ENCODE results near the gene MTHFD1L.

Gene MTHFD1L

DNA sequence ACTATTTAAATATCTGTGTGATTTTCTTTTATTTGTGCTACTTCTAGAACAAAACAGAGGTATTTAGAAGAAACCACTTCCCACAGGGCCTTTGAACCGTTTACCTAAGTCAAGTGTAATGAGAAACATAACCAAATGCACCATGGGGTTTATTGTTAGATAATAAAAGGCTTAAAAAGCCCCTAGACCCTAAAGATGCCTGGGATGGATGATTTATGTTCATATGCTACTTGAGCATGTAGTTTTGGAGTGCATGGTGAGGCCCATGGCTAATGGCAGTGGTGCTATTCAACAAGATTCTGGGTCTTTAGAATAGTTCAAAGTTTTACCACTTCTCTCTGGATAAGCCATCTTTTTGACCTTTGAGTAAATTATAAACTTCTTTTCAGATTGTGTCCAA lies 65.9 kb downstream of the MTHFD1L start:
- Histone ChIP-seq H3K36me3 (ENCODE audit: insufficient read depth, low read length) (peaks cover 70% of the 10 kb centered on the region), H3K4me3 (ENCODE audit: low read depth in 1 of 2, low read length in 2 of 2) (no peak overlapping the region), H3K9ac (ENCODE audit: low read depth, low read length) (no peak overlapping the region), H3K9me3 (ENCODE audit: insufficient read depth, low read length, severe bottlenecking) (no peaks in the 10 kb centered on the region), H3K27me3 (ENCODE audit: insufficient read depth, low read length, poor library complexity) (no peaks in the 10 kb centered on the region), H3K4me1 (ENCODE audit: insufficient read depth, low read length) (no peaks in the 10 kb centered on the region), H3K79me2 (ENCODE audit: insufficient read depth, low read length) (no peaks in the 10 kb centered on the region), H2AFZ (ENCODE audit: low read depth, low read length) (no peak overlapping the region), H3K4me2 (ENCODE audit: insufficient read depth, low read length) (no peak overlapping the region), H4K20me1 (ENCODE audit: insufficient read depth, low read length) (no peaks in the 10 kb centered on the region), H3K27ac (ENCODE audit: low read length) (no peak overlapping the region)
- ATAC-seq (ENCODE audit: insufficient read depth, low read depth): no peak
- TF ChIP-seq, protein P1, sequence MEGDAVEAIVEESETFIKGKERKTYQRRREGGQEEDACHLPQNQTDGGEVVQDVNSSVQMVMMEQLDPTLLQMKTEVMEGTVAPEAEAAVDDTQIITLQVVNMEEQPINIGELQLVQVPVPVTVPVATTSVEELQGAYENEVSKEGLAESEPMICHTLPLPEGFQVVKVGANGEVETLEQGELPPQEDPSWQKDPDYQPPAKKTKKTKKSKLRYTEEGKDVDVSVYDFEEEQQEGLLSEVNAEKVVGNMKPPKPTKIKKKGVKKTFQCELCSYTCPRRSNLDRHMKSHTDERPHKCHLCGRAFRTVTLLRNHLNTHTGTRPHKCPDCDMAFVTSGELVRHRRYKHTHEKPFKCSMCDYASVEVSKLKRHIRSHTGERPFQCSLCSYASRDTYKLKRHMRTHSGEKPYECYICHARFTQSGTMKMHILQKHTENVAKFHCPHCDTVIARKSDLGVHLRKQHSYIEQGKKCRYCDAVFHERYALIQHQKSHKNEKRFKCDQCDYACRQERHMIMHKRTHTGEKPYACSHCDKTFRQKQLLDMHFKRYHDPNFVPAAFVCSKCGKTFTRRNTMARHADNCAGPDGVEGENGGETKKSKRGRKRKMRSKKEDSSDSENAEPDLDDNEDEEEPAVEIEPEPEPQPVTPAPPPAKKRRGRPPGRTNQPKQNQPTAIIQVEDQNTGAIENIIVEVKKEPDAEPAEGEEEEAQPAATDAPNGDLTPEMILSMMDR (IDR thresholded peaks at IDR 0.05; ENCODE audit: borderline replicate concordance, extremely low read depth, low read length, poor library complexity, severe bottlenecking): no peak
- no peak for DNase-seq

DNA sequence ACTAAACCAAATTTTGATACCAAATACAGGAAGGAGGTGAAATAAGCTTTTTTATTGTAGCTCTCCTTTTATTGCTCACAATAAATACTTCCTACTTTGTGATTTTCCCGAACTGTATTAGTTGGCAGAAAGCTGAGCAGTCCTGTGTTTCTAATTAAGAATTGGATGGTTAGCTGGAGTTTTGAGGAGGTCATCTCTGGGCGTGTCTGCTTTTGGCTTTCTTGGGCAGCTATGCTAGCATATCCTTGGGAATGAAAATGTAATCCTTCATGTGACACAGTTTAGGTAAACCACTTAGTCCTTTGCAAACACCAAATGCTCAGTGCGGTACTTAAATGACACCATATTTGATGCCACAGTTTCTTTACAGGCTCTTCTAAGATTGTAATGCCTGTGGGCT lies 67.5 kb downstream of the MTHFD1L start:
- Histone ChIP-seq H3K27ac (ENCODE audit: low read length) (no peak overlapping the region), H2AFZ (ENCODE audit: low read depth, low read length) (no peak overlapping the region), H3K4me3 (ENCODE audit: low read depth in 1 of 2, low read length in 2 of 2) (no peak overlapping the region), H3K9me3 (ENCODE audit: insufficient read depth, low read length, severe bottlenecking) (no peaks in the 10 kb centered on the region), H3K4me1 (ENCODE audit: insufficient read depth, low read length) (no peaks in the 10 kb centered on the region), H4K20me1 (ENCODE audit: insufficient read depth, low read length) (no peaks in the 10 kb centered on the region), H3K36me3 (ENCODE audit: insufficient read depth, low read length) (peaks cover 72% of the 10 kb centered on the region), H3K27me3 (ENCODE audit: insufficient read depth, low read length, poor library complexity) (no peaks in the 10 kb centered on the region), H3K9ac (ENCODE audit: low read depth, low read length) (no peak overlapping the region), H3K4me2 (ENCODE audit: insufficient read depth, low read length) (no peak overlapping the region), H3K79me2 (ENCODE audit: insufficient read depth, low read length) (no peaks in the 10 kb centered on the region)
- TF ChIP-seq EZH2 (IDR thresholded peaks at IDR 0.05; ENCODE audit: borderline replicate concordance, low read depth, low read length, severe bottlenecking): no peak
- TF ChIP-seq, protein P1 (IDR thresholded peaks at IDR 0.05; ENCODE audit: borderline replicate concordance, extremely low read depth, low read length, poor library complexity, severe bottlenecking): no peak
- no peak for DNase-seq
- ATAC-seq (ENCODE audit: insufficient read depth, low read depth): no peak

DNA sequence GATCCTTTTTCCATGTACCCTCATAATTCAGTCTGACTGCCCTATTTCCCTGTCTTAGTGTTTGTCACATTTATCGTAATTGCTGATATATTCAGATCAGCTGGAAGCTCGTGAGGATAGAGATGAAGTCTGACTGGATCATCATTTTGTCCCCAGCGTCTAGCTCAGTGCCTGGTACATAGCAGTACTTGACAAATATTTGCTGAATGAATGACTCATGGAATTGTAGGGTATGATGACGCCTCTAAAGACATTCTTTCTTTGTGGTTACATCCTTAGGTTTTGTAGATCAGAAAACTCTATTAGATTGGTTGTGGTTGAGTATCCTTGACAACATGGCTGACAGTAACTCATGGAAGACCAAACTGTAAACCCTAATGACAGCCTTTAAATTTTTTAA lies 68.9 kb downstream of the MTHFD1L start:
- DNase-seq: no peak
- no peak overlapping the region for H2AFZ ChIP-seq (ENCODE audit: low read depth, low read length)
- no peaks in the 10 kb centered on the region for H3K4me1 ChIP-seq (ENCODE audit: insufficient read depth, low read length)
- no peaks in the 10 kb centered on the region for H3K27me3 ChIP-seq (ENCODE audit: insufficient read depth, low read length, poor library complexity)
- ATAC-seq (ENCODE audit: insufficient read depth, low read depth): no peak
- no peaks in the 10 kb centered on the region for H3K9me3 ChIP-seq (ENCODE audit: insufficient read depth, low read length, severe bottlenecking)
- no peaks in the 10 kb centered on the region for H4K20me1 ChIP-seq (ENCODE audit: insufficient read depth, low read length)
- H3K4me2 ChIP-seq (ENCODE audit: insufficient read depth, low read length): no peak overlapping the region
- no peak overlapping the region for H3K27ac ChIP-seq (ENCODE audit: low read length)
- TF ChIP-seq, protein P1 (IDR thresholded peaks at IDR 0.05; ENCODE audit: borderline replicate concordance, extremely low read depth, low read length, poor library complexity, severe bottlenecking): no peak
- no peak for TF ChIP-seq EZH2 (IDR thresholded peaks at IDR 0.05; ENCODE audit: borderline replicate concordance, low read depth, low read length, severe bottlenecking)
- H3K79me2 ChIP-seq (ENCODE audit: insufficient read depth, low read length): no peaks in the 10 kb centered on the region
- H3K4me3 ChIP-seq (ENCODE audit: low read depth in 1 of 2, low read length in 2 of 2): no peak overlapping the region
- H3K9ac ChIP-seq (ENCODE audit: low read depth, low read length): no peak overlapping the region
- peaks cover 75% of the 10 kb centered on the region for H3K36me3 ChIP-seq (ENCODE audit: insufficient read depth, low read length)

DNA sequence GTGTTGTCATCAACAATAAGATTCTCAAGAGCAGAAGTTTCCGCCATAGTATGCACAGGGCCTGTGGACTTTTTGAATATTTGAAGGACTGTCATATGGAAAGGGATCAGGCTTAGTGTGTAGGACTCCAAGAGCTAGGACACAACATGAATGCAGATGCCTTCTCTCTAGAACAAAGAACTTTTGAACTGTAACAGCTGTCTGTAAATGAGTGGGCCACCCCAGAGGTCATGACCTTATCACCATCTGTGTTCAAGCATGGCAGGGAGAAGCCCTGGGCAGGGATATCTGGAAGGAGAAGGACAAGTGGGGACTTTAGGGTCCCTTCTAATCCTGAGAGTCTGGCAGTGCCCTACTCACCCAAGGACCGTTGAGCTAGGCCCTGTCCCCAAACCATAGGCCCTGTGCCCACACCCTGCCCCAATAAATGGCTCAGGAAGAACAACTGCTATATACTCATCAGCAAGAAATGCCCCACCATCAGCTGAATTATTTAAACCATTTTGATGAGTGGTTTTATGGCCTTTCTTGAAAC lies 70.6 kb downstream of the MTHFD1L start:
- no peak overlapping the region for H3K4me2 ChIP-seq (ENCODE audit: insufficient read depth, low read length)

More for the DNA sequence above, 70.6 kb downstream of the MTHFD1L start:
- DNase-seq: no peak
- Histone ChIP-seq H3K9me3 (ENCODE audit: insufficient read depth, low read length, severe bottlenecking) (no peaks in the 10 kb centered on the region), H3K9ac (ENCODE audit: low read depth, low read length) (no peak overlapping the region), H2AFZ (ENCODE audit: low read depth, low read length) (no peak overlapping the region), H3K4me3 (ENCODE audit: low read depth in 1 of 2, low read length in 2 of 2) (no peak overlapping the region), H3K36me3 (ENCODE audit: insufficient read depth, low read length) (peaks cover 72% of the 10 kb centered on the region), H3K79me2 (ENCODE audit: insufficient read depth, low read length) (no peaks in the 10 kb centered on the region), H3K27me3 (ENCODE audit: insufficient read depth, low read length, poor library complexity) (no peaks in the 10 kb centered on the region), H3K4me1 (ENCODE audit: insufficient read depth, low read length) (no peaks in the 10 kb centered on the region), H4K20me1 (ENCODE audit: insufficient read depth, low read length) (no peaks in the 10 kb centered on the region), H3K27ac (ENCODE audit: low read length) (no peak overlapping the region)
- TF ChIP-seq, protein P1 (IDR thresholded peaks at IDR 0.05; ENCODE audit: borderline replicate concordance, extremely low read depth, low read length, poor library complexity, severe bottlenecking): no peak
- no peak for ATAC-seq (ENCODE audit: insufficient read depth, low read depth)

All from DND-41 (cell line).